Thoracic aorta (tissue), 2 donors: ENCODE measurements around the gene KCTD1. TPM values are rescaled to one million over a fixed set of nuclear protein-coding genes. Genes with fewer than 3 reads are reported as not detected.

Source experiments
- ATAC-seq: fragments of 150-250 bp; one replicate; pipeline ENCODE4 v1.8.0; 2017; ENCODE audit warnings: low read depth; ENCODE audit not compliant: insufficient number of reproducible peaks, low FRiP score
- DNase-seq: peaks from one replicate; pipeline ENCODE4 v3.0.0-alpha.2; 2020; ENCODE audit warnings: low spot score
- H3K27ac ChIP-seq, 2 donors: fragments of 200-600 bp; sonication (generic); 1 replicate in 1 of 2; 2 replicates in 1 of 2; pipeline ENCODE4 v1.5.1; 2016; ENCODE audit warnings: mild to moderate bottlenecking in 2 of 2, moderate library complexity in 2 of 2
- H3K27me3 ChIP-seq: fragments of 200-600 bp; sonication (generic); replicated peaks from 2 replicates; pipeline ENCODE4 v1.6.0; 2016; ENCODE audit warnings: mild to moderate bottlenecking; ENCODE audit not compliant: insufficient read depth
- H3K36me3 ChIP-seq: fragments of 200-600 bp; sonication (generic); one replicate; pipeline ENCODE4 v1.5.1; 2016
- H3K4me1 ChIP-seq, 2 donors: fragments of 200-600 bp; sonication (generic); 1 replicate in 1 of 2; 2 replicates in 1 of 2; pipeline versions ENCODE4 v1.5.1 to v1.6.0; 2016; ENCODE audit warnings: low read depth in 2 of 2, mild to moderate bottlenecking in 1 of 2; ENCODE audit not compliant: control insufficient read depth in 1 of 2
- H3K4me3 ChIP-seq: fragments of 200-600 bp; sonication (generic); 2 replicates; pipeline ENCODE4 v1.5.1; 2016; ENCODE audit warnings: mild to moderate bottlenecking
- H3K9me3 ChIP-seq: fragments of 200-600 bp; sonication (generic); 2 replicates; pipeline ENCODE4 v1.5.1; 2016
- CTCF ChIP-seq: fragments of 200-600 bp; sonication (generic); IDR thresholded peaks from one replicate; pipeline ENCODE4 v1.5.1; 2019; ENCODE audit warnings: antibody characterized with exemption
- total RNA-seq, 2 donors: library from RNA; depleted of rRNA; stranded (reverse); fragments of >200 nt; gene quantifications; one replicate each; pipeline versions ENCODE4 v1.1.0 to v1.2.3, GENCODE V29; 2016

The KCTD1 gene
- total RNA-seq, 2 donors from 2014 or later, result 13.4 to 14.7 TPM

- Histone ChIP-seq H3K36me3 (no peaks in the 10 kb centered on the region), H3K27me3 (no peaks in the 10 kb centered on the region), H3K27ac (no peak overlapping the region), H3K9me3 (no peaks in the 10 kb centered on the region), H3K4me3 (no peak overlapping the region), H3K4me1 (no peaks in the 10 kb centered on the region)
- no peak for TF ChIP-seq CTCF
- ATAC-seq, result no peak
- no peak for DNase-seq
Measured at GRCh38 chr18:26526128-26526965, 22.0 kb downstream of the KCTD1 start.

GRCh38 chr18:26524504-26525351, 23.6 kb downstream of the KCTD1 start:
- H3K27ac ChIP-seq, result no peak overlapping the region
- H3K4me1 ChIP-seq, result no peaks in the 10 kb centered on the region
- DNase-seq (no peak), ATAC-seq (no peak)
- no peaks in the 10 kb centered on the region for H3K9me3 ChIP-seq
- H3K27me3 ChIP-seq, result no peaks in the 10 kb centered on the region
- no peak for TF ChIP-seq CTCF
- H3K36me3 ChIP-seq, result no peaks in the 10 kb centered on the region
- H3K4me3 ChIP-seq, result no peak overlapping the region

- Histone ChIP-seq H3K36me3 (no peaks in the 10 kb centered on the region), H3K4me1 (no peaks in the 10 kb centered on the region), H3K9me3 (no peaks in the 10 kb centered on the region), H3K27me3 (no peaks in the 10 kb centered on the region), H3K4me3 (no peak overlapping the region), H3K27ac (no peak overlapping the region)
- ATAC-seq (no peak), DNase-seq (no peak)
- no peak for TF ChIP-seq CTCF
Measured at GRCh38 chr18:26524002-26524401, 24.4 kb downstream of the KCTD1 start.

GRCh38 chr18:26521617-26522016, 26.7 kb downstream of the KCTD1 start:
- H3K4me3 ChIP-seq, result no peak overlapping the region
- no peaks in the 10 kb centered on the region for H3K36me3 ChIP-seq
- no peak for DNase-seq
- ATAC-seq, result no peak
- no peaks in the 10 kb centered on the region for H3K4me1 ChIP-seq
- H3K9me3 ChIP-seq, result no peaks in the 10 kb centered on the region
- TF ChIP-seq CTCF, result no peak
- H3K27ac ChIP-seq, result no peak overlapping the region
- H3K27me3 ChIP-seq, result no peaks in the 10 kb centered on the region

GRCh38 chr18:26520974-26521373, 27.4 kb downstream of the KCTD1 start:
- H3K27me3 ChIP-seq, result no peaks in the 10 kb centered on the region
- H3K9me3 ChIP-seq, result no peaks in the 10 kb centered on the region
- TF ChIP-seq CTCF, result no peak
- H3K36me3 ChIP-seq, result no peaks in the 10 kb centered on the region
- H3K4me3 ChIP-seq, result no peak overlapping the region
- DNase-seq (no peak), ATAC-seq (no peak)
- no peak overlapping the region for H3K27ac ChIP-seq
- H3K4me1 ChIP-seq, result no peaks in the 10 kb centered on the region
